ENCODE data around the gene LRRC3B. TPM values are rescaled to one million over a fixed set of nuclear protein-coding genes. Genes with fewer than 3 reads are reported as not detected.

The LRRC3B gene
- total and polyA plus RNA-seq, 2 donors (not counting 3 experiments of a cell fraction or from before 2014, with no cell fraction given), result not detected

GRCh38 chr3:26714485-26714884 lies 91.9 kb downstream of the LRRC3B start:
- H3K79me2 ChIP-seq (ENCODE audit: control insufficient read depth, insufficient read depth, low read length), result no peaks in the 10 kb centered on the region
- intact Hi-C loops (cut with micrococcal nuclease) (no loop called here), dilution Hi-C loops (cut with MboI; ENCODE audit: extremely low pct_ligation_motif_present, low sequenced_read_pairs) (no loop called here)
- ChIA-PET CTCF (no interaction called here), POLR2A (no interaction called here)
- H3K4me2 ChIP-seq (ENCODE audit: insufficient read depth, low read length), result no peak overlapping the region
- TF ChIP-seq JUN (IDR thresholded peaks at IDR 0.05; ENCODE audit: borderline replicate concordance, insufficient read depth, insufficient read length, low read depth) (no peak), GATA2 (IDR thresholded peaks at IDR 0.05; ENCODE audit: insufficient read depth, insufficient read length, low read depth, low read length) (no peak), POLR2A (IDR thresholded peaks at IDR 0.05; ENCODE audit: low read depth, low read length) (no peak), MYC (IDR thresholded peaks at IDR 0.05; ENCODE audit: low read depth, low read length) (no peak), FOS (IDR thresholded peaks at IDR 0.05; ENCODE audit: borderline replicate concordance, insufficient read depth, low read length) (no peak), POLR2AphosphoS5 (IDR thresholded peaks at IDR 0.05; ENCODE audit: insufficient read depth, low read depth, low read length) (no peak), EZH2 (IDR thresholded peaks at IDR 0.05; ENCODE audit: borderline replicate concordance, low read depth, low read length, severe bottlenecking) (no peak)
- TF ChIP-seq, protein P1, sequence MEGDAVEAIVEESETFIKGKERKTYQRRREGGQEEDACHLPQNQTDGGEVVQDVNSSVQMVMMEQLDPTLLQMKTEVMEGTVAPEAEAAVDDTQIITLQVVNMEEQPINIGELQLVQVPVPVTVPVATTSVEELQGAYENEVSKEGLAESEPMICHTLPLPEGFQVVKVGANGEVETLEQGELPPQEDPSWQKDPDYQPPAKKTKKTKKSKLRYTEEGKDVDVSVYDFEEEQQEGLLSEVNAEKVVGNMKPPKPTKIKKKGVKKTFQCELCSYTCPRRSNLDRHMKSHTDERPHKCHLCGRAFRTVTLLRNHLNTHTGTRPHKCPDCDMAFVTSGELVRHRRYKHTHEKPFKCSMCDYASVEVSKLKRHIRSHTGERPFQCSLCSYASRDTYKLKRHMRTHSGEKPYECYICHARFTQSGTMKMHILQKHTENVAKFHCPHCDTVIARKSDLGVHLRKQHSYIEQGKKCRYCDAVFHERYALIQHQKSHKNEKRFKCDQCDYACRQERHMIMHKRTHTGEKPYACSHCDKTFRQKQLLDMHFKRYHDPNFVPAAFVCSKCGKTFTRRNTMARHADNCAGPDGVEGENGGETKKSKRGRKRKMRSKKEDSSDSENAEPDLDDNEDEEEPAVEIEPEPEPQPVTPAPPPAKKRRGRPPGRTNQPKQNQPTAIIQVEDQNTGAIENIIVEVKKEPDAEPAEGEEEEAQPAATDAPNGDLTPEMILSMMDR (IDR thresholded peaks at IDR 0.05; ENCODE audit: extremely low read depth in 1 of 2, insufficient read depth in 1 of 2, low read depth in 1 of 2, low read length in 2 of 2), result no peak
- TF ChIP-seq, protein P2, sequence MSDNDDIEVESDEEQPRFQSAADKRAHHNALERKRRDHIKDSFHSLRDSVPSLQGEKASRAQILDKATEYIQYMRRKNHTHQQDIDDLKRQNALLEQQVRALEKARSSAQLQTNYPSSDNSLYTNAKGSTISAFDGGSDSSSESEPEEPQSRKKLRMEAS (IDR thresholded peaks at IDR 0.05; ENCODE audit: insufficient read depth, insufficient read length), result no peak
- no peaks in the 10 kb centered on the region for H4K20me1 ChIP-seq (replicated peaks; ENCODE audit: control insufficient read depth, extremely low read depth, insufficient read depth, low read length)
- H3K27ac ChIP-seq (ENCODE audit: insufficient read depth, low read depth, low read length), result no peak overlapping the region
- H2AFZ ChIP-seq (ENCODE audit: low read depth, low read length), result no peak overlapping the region
- no TSS peak for BruUV-seq (replicated peaks)
- no peaks in the 10 kb centered on the region for H3K36me3 ChIP-seq (ENCODE audit: control insufficient read depth in 2 of 2, extremely low read depth in 1 of 2, insufficient read depth in 2 of 2, low read length in 2 of 2)
- H3K9ac ChIP-seq (replicated peaks; ENCODE audit: extremely low read depth, insufficient read depth, low read length), result no peak overlapping the region
- FAIRE-seq (no peak), DNase-seq (ENCODE audit: low read depth, low spot score) (no peak)
- H3K27me3 ChIP-seq (ENCODE audit: control insufficient read depth in 2 of 2, insufficient read depth in 2 of 2, low read length in 2 of 2), result no peaks in the 10 kb centered on the region
- no peaks in the 10 kb centered on the region for H3K9me1 ChIP-seq (replicated peaks; ENCODE audit: control insufficient read depth, extremely low read depth, insufficient read depth, low read length)
- no peak overlapping the region for H3K4me3 ChIP-seq (replicated peaks in 1 of 3; ENCODE audit: insufficient read depth in 1 of 3, low read depth in 1 of 3, low read length in 3 of 3)
- H3K4me1 ChIP-seq (ENCODE audit: control insufficient read depth, extremely low read depth, insufficient read depth, low read length), result no peaks in the 10 kb centered on the region
- no peaks in the 10 kb centered on the region for H3K9me3 ChIP-seq (replicated peaks; ENCODE audit: control insufficient read depth, insufficient read depth, low read length)

All from endothelial cell of umbilical vein (primary cell).